HG03439 (cell line): Measurements from ENCODE around the gene PPP2R1B.
"Not testable (repeated sequence)": the region's sequence is repeated elsewhere in the genome, so short reads cannot be mapped to it uniquely, and the experiment has no call there.

ENCODE experiments used
- ATAC-seq: cut with Tn5 transposase; IDR thresholded peaks from one replicate; pipeline ENCODE4 v1.9.1; 2021; ENCODE audit warnings: mild to moderate bottlenecking, moderate library complexity; ENCODE audit not compliant: unreplicated experiment

The PPP2R1B gene

DNA sequence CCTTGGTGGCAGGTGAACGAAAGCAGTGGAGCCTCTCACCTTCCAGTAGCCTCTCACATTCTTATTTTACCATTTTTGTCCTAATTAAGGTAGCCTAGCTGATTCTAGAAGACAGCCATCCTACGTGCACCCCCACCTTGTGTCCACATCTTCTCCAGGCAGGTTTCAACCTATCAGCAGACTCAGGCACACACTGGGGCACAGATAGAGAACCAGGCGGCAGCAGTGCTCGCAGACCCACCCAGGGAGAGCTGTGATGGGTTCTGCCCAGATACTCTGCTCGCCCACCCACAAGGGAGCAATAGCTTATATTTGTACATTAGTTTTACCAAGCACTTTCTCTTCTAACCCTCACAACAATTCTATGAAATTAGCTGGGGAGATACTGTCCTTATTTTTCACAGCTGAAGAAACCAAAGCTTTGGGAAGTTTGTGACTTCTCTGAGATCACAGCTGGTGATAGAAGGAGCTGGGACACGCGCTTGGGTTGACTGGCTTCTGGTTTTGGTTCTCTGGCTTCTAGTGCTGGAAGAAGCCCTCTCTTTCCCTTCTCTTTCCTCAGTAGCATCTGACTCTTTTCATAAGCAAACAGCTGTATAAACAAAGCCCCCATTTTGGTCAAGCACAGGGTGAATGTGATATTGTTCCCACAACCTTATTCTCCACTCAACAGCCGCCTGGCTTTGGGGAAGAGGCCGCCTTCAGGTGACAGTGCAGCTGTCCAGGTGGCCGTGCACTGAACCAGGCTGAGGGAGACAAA, 36.9 kb downstream of the PPP2R1B start:
- ATAC-seq, result no peak

GRCh38 chr11:111727431-111727830, 38.8 kb downstream of the PPP2R1B start:
- ATAC-seq, result no peak

DNA sequence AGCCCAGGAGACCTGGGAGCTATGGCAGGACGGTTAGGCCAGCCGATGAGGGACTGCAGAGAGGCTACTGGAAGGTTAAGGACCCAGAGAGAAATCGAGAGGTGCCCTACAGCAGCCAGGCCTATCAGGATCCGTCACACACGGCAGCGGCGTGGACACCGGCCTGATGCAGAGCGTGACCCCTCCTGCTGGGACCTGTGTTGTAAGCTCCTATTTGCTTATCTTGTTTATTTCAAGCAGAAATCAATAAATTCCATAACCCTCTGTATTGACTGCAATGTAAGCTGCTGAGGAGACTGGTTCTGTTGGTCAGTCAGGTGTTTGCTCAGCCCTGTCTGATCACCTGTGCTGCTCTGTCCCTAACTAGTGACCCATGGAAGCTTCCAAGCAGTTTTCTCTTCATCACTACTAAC, 39.9 kb downstream of the PPP2R1B start:
- no peak for ATAC-seq

- no peak for ATAC-seq
Measured at GRCh38 chr11:111725621-111726020, 40.6 kb downstream of the PPP2R1B start.

DNA sequence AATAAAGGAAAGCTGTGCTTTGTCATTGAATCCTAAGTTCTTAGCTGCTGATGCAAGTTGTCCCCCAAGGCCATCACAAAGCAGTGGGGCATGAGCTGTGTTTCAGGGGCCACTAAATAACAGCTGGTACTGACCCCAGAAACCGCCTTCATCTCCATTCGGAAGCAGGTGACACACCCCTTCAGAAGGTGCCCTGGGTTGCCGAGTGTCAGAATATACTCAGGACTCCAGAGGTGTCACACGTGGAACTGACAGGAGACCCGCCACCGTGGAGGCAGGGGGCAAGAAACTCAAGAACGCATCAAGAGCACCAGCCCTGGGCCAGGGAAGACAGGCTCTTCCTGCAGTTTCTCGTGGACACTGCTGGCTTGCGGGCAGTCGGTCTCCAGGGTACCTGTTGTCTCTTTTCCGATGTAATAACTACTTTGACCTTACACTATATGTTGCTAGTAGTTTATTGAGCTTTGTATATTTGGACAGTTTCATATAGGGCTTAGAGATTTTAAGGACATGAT, 41.5 kb downstream of the PPP2R1B start:
- ATAC-seq, result no peak

- ATAC-seq, result no peak
Measured at GRCh38 chr11:111723595-111723994, 42.6 kb downstream of the PPP2R1B start.

DNA sequence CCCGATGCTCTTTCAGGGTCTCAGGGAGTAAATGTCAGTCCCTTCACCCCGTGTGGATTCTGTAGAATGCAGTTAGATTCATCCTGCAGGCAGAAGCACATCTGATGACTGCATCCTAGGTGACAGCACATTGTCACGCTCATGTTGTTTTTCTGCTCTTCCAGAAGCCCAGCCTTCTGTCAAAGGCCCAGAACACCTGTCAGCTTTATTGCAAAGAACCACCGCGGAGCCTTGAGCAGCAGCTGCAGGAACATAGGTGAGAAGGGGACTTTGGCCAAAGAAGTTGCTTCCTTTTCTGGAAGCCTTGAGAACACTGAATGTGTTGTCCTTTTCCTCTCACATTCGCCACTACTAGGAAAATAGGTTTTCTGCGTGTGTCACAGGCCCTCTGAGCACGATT, 43.7 kb downstream of the PPP2R1B start:
- ATAC-seq, result no peak

DNA sequence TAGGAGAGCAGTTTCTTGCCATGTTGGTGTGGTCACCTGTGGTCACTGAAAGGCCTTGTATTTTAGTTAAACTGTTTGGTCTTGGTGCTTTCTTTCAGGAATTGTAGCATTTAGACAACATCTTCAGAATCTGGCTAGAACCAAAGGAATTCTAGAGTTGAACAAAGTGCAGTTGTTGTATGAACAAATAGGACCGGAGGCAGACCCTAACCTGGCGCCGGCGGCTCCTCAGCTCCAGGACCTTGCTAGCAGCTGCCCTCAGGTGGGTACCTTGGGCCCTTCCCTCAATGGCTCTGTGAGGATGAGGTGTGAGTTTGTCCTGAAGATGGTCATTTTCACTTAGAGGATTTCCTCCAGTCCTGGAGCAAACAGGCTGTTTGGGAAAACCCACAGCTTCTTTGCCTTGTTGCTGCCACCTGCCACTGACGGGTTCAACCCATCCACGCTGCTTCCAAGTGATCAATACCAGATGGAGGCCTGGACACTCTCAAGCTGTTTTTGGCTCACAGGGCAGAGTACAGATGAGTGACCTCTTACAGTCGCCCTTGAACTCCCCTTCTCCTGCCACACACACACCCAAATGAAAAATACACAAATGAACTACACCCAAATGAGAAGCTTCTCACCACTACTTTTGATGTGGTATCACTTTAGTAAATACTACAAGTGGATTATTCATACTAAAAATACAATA, 45.2 kb downstream of the PPP2R1B start:
- no peak for ATAC-seq

DNA sequence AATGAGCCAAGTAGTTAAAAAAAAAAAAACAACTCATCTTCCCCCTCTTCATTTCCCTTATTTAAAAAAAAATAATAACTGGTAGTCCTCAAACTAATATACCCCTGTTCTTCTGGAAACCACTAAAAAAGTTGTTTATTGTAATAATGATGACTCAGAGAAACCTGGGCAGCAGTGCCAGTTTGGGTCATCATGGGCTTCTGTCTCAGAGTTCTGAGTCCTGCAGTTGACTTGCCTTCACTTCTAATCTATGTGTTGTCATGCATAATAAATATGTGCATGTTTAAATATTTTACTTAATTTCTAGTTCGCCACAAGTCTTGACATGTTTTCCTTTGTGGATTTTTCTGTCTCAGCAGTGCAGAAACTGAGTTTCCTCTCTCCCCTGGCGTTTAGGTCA, 46.8 kb downstream of the PPP2R1B start:
- no peak for ATAC-seq

DNA sequence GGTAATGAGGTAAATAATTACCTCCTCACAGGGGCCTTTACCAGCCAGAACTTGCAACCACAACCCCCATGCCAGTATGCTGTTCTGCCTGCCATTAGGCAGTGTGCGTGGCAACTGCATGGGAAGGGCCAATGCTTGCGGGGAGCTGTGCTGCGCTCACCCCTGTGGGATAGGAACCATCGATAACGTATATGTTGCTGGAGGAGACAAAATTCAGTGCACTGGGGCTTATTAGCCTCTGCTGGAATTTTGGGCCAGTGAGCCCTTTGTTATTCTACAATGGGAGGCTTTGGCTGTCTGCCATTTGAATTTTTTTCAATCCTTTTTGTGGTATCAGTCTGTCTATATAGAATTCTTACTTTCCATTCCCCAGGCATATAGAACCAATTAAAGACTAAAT, 47.3 kb downstream of the PPP2R1B start:
- no peak for ATAC-seq

GRCh38 chr11:111718436-111718835, 47.8 kb downstream of the PPP2R1B start:
- ATAC-seq, result no peak

DNA sequence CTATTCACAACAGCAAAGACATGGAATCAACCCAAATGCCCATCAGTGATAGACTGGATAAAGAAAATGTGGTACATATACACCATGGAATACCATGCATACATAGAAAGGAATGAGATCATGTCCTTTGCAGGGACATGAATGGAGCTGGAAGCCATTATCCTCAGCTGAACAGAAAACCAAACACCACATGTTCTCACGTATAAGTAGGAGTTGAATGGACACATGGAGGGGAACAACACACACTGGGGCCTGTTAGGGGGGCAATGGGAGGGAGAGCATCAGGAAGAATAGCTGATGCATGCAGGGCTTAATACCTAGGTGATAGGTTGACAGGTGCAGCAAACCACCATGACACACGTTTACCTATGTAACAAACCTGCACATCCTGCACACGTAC, 48.5 kb downstream of the PPP2R1B start:
- ATAC-seq, result not testable (repeated sequence)

GRCh38 chr11:111715142-111715816, 50.9 kb downstream of the PPP2R1B start:
- ATAC-seq, result no peak

- ATAC-seq, result no peak
Measured at GRCh38 chr11:111714522-111714921, 51.7 kb downstream of the PPP2R1B start.

GRCh38 chr11:111707691-111708067, 58.5 kb downstream of the PPP2R1B start:
- ATAC-seq, result no peak

DNA sequence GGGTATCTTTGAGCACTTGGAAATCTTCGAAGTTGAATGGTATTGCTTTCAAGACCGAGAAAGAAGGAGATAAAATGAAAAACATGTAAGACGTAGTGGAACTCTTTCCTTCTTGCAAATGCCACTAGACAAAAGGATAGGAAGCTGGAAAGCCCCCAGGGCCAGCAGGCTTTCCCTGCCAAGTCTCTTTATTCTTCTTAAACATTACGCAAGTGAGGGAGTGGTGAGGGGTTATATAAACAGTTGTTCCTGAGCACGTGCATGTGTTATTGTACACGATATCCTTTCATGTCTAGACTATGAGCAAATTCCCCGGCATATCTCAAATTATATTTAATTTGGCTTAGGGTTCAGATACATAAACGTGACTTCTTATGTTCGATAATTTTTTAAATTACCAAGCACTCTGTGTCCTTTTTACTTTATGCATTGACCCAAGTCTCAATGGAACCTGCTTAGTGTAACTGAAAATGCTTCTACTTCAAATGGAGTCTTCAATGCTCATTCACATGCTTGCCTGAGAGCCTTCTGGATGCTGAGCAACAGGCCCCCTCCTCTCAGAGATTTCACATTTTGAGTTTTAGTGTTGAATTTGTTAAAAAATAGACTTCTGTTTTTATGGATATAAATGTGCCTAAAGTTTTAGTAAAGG, 59.0 kb downstream of the PPP2R1B start:
- ATAC-seq, result no peak

DNA sequence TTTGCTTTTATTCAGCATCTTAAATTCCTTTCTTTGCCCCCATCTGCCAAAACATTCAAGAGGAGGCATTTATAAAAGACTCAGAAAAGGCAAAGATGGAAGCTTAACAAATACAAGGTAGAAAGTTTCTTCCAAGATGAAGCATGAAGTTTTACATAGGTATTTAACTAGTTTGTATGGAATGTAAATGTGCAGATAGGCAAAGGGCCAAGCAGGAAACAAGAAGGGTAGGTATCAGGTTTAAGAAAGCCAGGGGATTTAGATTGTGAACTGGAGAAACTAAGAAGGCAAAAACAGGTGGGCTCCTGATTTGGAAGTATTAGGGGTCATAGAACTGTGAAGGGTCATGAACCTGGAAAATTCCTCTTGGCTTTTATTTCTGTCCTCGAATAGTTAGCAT, 62.6 kb downstream of the PPP2R1B start:
- no peak for ATAC-seq

DNA sequence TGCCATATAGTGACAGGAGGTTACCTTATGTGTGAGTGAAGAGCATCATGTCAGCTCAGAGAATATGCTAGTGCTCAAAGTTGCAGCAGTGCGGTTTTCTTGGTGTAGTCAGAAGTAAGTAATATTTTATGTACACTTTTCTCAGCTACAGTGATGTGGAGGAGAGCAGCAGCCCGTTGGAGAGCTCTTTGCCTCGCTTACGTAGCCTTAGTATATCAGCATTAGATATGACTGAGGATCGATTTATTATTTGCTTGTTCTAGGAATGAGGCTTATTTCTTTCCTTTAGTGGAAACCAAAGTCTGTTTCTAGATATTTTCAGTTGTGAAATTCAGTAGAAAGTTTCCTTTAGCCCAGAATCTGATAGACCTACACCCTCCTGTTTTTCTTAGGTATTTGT, 63.6 kb downstream of the PPP2R1B start:
- no peak for ATAC-seq

GRCh38 chr11:111700162-111700561, 66.0 kb downstream of the PPP2R1B start:
- no peak for ATAC-seq

DNA sequence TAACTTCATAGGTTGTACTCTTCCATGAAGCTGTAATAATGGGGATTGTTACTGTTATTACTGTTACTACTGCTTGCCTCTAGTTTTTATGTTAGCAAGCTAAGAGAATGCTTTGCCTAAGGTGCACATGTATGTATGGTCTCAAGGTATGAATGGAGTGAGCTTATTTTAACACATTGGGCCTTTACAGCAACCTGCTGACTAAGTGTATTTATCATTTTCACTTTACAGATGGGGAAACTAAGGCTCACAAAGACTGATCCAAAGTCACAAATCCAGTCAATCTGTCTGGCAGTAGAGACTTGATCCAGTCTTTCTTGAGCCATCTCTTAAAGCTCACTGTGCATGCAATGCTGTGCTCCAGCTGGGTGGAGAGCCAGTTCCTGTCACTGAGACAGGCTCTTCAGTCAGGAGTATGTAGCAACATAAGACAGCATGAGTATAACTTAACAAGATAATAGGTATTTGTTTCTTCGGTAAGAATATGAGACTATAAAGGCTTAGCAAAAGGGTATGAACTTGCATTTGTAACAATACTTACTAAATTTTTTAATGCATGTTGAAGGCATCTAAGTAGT, 66.5 kb downstream of the PPP2R1B start:
- ATAC-seq, result no peak
